ENCODE results near the gene NDE1. TPM values are rescaled to one million over a fixed set of nuclear protein-coding genes. Genes with fewer than 3 reads are reported as not detected.

NDE1 gene
- total and polyA plus RNA-seq, 9 of the 15 experiments (the other 6 are each of a cell fraction or from before 2014, with no cell fraction given) = 3.1 to 59.9 (median 30.0) TPM

DNA sequence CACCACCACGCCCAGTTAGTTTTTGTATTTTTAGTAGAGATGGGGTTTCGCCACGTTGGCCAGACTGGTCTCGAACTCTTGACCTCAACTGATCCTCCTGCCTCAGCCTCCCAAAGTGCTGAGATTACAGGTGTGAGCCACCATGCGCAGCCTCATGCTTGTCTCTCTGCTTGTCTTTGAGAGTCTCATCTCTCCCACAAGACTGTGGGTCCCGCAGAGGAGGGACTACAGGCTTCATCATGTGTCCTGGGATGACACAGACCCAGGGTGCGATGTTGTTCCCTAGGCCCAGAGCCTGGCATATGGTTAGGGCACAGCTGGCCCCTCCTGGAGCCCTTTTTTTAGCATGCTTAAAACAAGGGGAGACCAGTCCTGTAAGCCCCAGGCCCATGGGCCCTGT, 101.9 kb downstream of the NDE1 start:
- no TSS peak for BruUV-seq (replicated peaks)
- Histone ChIP-seq H3K4me1 (replicated peaks in 1 of 2; ENCODE audit: control insufficient read depth in 2 of 2, insufficient read depth in 2 of 2, low read length in 2 of 2) (peaks cover 0 to 4% of the 10 kb centered on the region in 2 experiments; a peak in 1 of 5 replicates), H3K27me3 (ENCODE audit: control insufficient read depth in 2 of 2, insufficient read depth in 2 of 2, low read length in 2 of 2) (peaks cover 20 to 40% of the 10 kb centered on the region in 2 experiments; a peak in 4 of 5 replicates), H3K9ac (ENCODE audit: insufficient read depth in 1 of 2, low read depth in 2 of 2, low read length in 2 of 2) (no peak overlapping the region), H3K27ac (ENCODE audit: extremely low read depth, low read depth, low read length) (no peak overlapping the region), H3K9me1 (ENCODE audit: control insufficient read depth, insufficient read depth, low read length) (no peaks in the 10 kb centered on the region), H3K4me2 (ENCODE audit: insufficient read depth, low read length) (no peak overlapping the region), H2AFZ (ENCODE audit: low read depth, low read length) (no peak overlapping the region), H4K20me1 (replicated peaks; ENCODE audit: control insufficient read depth, insufficient read depth, low read length) (no peaks in the 10 kb centered on the region; the same call in 1 of the 2 replicates), H3K4me3 (no peak overlapping the region), H3K36me3 (ENCODE audit: control insufficient read depth, insufficient read depth, low read length) (no peaks in the 10 kb centered on the region), H3K9me3 (replicated peaks; ENCODE audit: control insufficient read depth, insufficient read depth, low read depth, low read length) (no peaks in the 10 kb centered on the region), H3K79me2 (ENCODE audit: control insufficient read depth, insufficient read depth, low read length) (no peaks in the 10 kb centered on the region)
- 7% methylated on average over 7 of the region's 7 CpGs for WGBS (ENCODE audit: insufficient coverage, low coverage, missing lambda C conversion rate)
- DNase-seq (ENCODE audit: extremely low read depth in 1 of 4, low spot score in 3 of 4) (no peak), ATAC-seq (no peak), FAIRE-seq (no peak)
- in situ Hi-C loops (cut with MboI) = no loop called here
- TF ChIP-seq SRSF1 (IDR thresholded peaks at IDR 0.05; ENCODE audit: low read depth, low read length) (no peak), SMARCA5 (IDR thresholded peaks at IDR 0.05) (no peak), XRCC3 (IDR thresholded peaks at IDR 0.05) (no peak), ZNF217 (CRISPR knock-in tag; IDR thresholded peaks at IDR 0.05) (no peak), ZNF764 (CRISPR knock-in tag; IDR thresholded peaks at IDR 0.05; ENCODE audit: low read depth) (no peak), TOE1 (IDR thresholded peaks at IDR 0.05; ENCODE audit: borderline replicate concordance) (no peak), TOE1 (CRISPR knock-in tag; IDR thresholded peaks at IDR 0.05; ENCODE audit: borderline replicate concordance, low read depth) (no peak), XRCC5 (IDR thresholded peaks at IDR 0.05; ENCODE audit: low read depth, low read length) (no peak), CBX1 (IDR thresholded peaks at IDR 0.05; ENCODE audit: low read depth) (no peak), SREBF1 (IDR thresholded peaks at IDR 0.05; ENCODE audit: borderline replicate concordance, low read depth, low read length) (no peak)
- TF ChIP-seq, protein P1, sequence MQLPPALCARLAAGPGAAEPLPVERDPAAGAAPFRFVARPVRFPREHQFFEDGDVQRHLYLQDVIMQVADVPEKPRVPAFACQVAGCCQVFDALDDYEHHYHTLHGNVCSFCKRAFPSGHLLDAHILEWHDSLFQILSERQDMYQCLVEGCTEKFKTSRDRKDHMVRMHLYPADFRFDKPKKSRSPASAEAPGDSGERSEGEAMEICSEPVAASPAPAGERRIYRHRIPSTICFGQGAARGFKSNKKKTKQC (CRISPR knock-in tag; IDR thresholded peaks at IDR 0.05) = no peak
- TF ChIP-seq, protein P2, sequence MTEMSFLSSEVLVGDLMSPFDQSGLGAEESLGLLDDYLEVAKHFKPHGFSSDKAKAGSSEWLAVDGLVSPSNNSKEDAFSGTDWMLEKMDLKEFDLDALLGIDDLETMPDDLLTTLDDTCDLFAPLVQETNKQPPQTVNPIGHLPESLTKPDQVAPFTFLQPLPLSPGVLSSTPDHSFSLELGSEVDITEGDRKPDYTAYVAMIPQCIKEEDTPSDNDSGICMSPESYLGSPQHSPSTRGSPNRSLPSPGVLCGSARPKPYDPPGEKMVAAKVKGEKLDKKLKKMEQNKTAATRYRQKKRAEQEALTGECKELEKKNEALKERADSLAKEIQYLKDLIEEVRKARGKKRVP (CRISPR knock-in tag; IDR thresholded peaks at IDR 0.05) = no peak
- TF ChIP-seq, protein P3, sequence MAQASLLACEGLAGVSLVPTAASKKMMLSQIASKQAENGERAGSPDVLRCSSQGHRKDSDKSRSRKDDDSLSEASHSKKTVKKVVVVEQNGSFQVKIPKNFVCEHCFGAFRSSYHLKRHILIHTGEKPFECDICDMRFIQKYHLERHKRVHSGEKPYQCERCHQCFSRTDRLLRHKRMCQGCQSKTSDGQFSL (CRISPR knock-in tag; IDR thresholded peaks at IDR 0.05) = no peak
- TF ChIP-seq, protein P3 (tag; IDR thresholded peaks at IDR 0.05) = no peak
- TF ChIP-seq, protein P4, sequence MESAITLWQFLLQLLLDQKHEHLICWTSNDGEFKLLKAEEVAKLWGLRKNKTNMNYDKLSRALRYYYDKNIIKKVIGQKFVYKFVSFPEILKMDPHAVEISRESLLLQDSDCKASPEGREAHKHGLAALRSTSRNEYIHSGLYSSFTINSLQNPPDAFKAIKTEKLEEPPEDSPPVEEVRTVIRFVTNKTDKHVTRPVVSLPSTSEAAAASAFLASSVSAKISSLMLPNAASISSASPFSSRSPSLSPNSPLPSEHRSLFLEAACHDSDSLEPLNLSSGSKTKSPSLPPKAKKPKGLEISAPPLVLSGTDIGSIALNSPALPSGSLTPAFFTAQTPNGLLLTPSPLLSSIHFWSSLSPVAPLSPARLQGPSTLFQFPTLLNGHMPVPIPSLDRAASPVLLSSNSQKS (CRISPR knock-in tag; IDR thresholded peaks at IDR 0.05) = no peak
- TF ChIP-seq, protein P5, sequence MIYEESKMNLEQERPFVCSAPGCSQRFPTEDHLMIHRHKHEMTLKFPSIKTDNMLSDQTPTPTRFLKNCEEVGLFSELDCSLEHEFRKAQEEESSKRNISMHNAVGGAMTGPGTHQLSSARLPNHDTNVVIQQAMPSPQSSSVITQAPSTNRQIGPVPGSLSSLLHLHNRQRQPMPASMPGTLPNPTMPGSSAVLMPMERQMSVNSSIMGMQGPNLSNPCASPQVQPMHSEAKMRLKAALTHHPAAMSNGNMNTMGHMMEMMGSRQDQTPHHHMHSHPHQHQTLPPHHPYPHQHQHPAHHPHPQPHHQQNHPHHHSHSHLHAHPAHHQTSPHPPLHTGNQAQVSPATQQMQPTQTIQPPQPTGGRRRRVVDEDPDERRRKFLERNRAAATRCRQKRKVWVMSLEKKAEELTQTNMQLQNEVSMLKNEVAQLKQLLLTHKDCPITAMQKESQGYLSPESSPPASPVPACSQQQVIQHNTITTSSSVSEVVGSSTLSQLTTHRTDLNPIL (CRISPR knock-in tag; IDR thresholded peaks at IDR 0.05) = no peak
- TF ChIP-seq, protein P6, sequence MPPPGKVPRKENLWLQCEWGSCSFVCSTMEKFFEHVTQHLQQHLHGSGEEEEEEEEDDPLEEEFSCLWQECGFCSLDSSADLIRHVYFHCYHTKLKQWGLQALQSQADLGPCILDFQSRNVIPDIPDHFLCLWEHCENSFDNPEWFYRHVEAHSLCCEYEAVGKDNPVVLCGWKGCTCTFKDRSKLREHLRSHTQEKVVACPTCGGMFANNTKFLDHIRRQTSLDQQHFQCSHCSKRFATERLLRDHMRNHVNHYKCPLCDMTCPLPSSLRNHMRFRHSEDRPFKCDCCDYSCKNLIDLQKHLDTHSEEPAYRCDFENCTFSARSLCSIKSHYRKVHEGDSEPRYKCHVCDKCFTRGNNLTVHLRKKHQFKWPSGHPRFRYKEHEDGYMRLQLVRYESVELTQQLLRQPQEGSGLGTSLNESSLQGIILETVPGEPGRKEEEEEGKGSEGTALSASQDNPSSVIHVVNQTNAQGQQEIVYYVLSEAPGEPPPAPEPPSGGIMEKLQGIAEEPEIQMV (tag; conservative IDR thresholded peaks at IDR 0.05; ENCODE audit: low read depth) = no peak
- CTCF ChIA-PET (ENCODE audit: low intra/inter-chr PET ratio) = no interaction called here
- POLR2A ChIA-PET = interaction anchor here (1.0 kb wide), 1 partner anchor 11 kb away, joined by 3 read pairs; no protein-coding TSS in a partner anchor
- intact Hi-C loops (cut with micrococcal nuclease) = no loop called here
